CD4-positive, alpha-beta T cell treated with Interleukin-17A for 1 hour (primary cell): ENCODE data around the gene LYST.
A peak's percentile ranks its signal among the peaks of the same experiment; 100 is the strongest.
"Not testable (repeated sequence)": the region's sequence is repeated elsewhere in the genome, so short reads cannot be mapped to it uniquely, and the experiment has no call there.

Experiments
- DNase-seq: peaks from one replicate; pipeline ENCODE4 v3.0.0-alpha.2; 2020

LYST gene

DNA sequence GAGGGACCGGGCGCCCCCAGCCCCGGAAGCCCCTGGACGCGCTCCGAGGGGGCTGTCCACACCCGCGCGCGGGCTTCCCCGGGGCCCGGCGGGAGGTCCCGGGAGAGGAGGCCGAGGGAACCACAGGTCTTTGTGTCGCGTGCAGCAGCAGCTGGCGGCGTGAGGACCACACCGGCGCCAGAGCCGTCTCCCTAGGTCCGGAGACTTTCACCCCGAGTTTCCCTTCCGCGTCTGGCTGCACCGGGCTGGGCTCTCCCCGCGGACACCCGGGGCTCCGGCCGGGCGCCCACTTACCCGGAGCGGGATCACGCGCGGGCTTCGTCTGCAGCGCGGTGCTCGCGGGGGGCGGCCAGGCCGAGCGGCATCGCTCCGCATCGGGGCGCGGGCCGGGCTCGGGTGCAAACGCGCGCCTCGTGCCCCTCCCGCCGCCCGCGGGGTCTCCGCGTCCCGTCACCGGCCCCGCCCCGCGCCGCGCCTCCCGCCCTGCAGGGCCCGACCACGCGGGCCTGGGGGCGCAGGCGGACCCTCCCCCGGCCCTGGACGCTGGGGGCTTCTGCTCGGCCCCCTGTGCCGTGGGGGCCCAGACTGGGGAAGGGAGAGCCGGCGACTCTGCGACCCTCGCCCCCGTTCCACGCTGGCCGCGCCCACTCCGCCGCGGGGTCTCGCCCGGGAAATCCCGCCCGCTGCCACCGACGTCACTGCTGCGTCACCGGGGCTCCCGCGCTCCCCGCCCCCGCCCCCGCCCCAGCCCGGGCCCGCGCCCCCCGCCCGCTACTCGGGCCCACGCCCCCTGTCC is 217.1 kb downstream of the LYST start, which contains the start of gene GNG4:
Gene GNG4 (minus strand): TSS at position 417 of the 796 bp plus-strand sequence. CDS start 65,946 bp downstream, outside the sequence.
- peak; percentile 21 for DNase-seq

DNA sequence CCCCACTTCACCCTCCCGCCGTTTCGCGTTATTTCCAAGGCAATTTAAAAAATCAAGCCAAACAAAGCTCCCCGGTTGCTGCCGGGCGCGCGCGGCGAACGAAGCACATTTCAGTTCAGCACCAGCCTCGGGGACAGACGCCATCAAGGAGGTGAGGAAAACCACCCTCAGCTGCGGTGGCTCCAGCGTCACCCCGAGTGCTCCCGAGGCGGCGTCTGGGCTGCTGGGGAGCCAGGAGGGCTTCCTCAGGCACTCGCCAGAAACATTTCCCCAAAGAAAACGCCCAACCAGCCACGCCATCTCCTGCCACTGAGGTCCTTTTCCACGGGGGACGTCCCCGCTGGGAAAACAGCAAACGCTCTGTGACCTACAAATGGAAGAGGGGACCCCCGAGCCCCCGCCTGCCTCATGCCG is 217.7 kb downstream of the LYST start:
- peak; percentile 59 for DNase-seq

DNA sequence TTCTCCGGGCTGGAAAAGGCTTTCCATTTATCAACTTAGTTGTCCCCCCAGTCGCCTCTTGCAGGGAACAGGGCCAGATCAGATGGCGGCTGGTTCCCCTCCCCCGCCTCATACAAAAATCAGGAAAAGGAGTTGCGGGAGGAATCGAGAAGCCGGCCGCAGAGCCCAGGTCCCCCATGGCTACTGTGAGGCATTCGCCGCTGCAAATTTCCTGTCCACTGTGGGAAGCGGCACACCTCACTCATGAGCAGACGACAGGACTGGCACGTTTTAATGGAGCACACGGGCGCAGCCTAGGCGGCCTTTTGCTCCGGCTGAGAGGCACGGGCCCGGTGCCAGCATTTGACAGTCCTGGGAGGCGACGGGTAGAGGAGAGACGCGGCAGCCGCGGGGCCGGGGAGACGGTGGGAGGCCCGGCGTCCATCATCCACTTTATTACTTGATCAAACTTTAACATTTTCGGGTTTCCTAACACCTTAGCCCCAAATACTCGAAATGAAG is 218.2 kb downstream of the LYST start:
- no peak for DNase-seq

DNA sequence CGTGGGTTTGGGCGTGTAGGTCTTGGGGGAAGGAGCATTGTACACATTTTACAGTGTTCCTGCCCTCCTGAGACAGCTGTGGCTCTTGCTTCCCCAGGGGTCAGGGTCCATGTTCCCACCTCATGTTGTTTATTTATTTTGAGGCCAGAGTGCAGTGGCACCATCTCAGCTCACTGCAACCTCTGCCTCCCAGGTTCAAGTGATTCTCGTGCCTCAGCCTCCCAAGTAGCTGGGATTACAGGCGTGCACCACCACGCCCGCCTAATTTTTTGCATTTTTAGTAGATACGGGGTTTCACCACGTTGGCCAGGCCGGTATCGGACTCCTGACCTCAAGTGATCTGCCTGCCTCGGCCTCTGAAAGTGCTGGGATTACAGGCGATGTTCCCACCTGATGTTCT is 219.2 kb downstream of the LYST start:
- not testable (repeated sequence) for DNase-seq

DNA sequence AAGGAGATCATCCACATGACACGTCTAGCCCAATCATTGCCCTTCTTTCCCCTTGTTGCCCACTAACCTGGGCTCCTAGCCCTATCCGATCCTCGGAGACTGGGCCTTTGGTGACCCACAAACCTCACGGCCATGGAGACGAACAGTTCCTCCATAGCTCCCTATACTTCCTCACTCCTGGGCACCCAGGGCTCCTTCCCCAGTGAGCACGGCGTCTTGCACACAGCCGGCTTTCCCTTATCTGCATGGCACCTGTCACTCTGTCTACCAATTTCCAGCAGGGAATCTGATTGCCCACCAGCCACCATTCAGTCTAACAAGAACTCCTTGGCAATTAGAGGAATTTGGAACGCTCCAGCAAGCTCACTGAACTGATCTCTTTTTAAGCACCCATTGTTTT is 220.2 kb downstream of the LYST start:
- DNase-seq, result no peak

DNA sequence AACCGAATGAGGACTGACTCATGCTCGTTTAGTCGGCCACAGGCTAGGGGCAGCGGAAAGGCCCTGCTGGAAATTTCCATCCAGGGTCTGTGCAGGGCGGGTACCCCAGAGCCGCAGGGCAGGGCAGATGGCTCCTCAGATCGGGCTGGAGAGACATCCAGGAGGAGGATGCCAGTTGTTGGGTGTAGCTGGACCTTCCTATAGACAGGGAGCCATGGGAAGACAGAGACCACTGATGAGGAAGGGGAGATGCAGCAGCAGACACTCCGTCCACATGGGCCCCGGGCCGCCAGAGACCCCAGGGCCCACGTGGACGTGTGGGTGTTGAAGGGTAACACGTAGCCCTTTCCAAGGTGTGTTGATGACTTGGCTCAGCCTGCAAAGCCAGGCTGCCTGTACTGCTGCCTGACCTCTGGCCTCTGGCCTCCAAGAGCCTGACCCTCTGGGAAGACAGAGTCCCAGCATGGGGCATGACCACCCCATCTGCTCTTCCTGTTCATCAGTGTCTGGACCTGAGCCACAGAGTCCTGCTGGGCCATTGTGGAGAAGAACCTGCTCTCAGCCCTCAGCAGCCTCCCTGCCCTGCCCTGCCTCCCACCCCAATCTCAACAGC is 221.9 kb downstream of the LYST start:
- DNase-seq, result no peak

DNA sequence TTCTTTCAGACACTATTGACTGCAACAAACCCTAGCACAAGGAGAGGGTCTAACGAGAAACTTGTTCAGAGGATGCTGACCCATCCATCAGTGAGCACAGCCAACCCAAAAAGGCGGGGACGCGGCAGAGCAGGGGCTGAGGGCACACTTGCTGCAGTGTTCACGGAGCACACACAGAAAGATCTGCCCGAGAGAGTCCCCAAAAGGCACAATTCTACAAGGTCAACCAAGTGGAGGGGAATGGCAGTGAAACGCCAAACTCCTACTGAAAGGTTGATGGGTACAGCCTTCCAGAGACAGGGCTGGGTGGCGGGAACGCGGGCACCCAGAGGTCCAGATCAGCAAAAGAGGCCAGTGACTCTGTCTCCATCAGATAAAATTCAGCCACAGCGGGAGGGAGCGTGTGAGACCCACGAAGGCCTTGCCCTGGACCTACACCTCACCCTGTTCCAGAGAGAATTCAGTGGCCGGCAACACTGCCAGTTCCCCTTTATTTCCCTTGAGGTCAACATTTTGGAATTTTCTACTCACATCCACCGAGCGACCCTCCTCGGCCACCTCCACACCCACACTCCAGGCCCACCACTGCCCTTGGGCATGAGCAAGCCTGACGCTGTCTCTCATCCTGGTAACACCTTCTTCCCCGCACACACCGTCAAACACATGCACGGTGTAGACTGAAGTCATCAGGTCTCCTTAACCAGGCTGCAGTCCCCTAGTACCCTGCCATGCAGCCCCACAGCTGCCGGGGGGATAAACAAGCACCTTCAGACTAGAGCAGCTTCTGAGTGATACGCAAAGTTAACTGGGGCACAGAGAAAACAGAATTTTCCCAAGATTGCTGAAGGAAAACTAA is 222.6 kb downstream of the LYST start:
- DNase-seq, result no peak

DNA sequence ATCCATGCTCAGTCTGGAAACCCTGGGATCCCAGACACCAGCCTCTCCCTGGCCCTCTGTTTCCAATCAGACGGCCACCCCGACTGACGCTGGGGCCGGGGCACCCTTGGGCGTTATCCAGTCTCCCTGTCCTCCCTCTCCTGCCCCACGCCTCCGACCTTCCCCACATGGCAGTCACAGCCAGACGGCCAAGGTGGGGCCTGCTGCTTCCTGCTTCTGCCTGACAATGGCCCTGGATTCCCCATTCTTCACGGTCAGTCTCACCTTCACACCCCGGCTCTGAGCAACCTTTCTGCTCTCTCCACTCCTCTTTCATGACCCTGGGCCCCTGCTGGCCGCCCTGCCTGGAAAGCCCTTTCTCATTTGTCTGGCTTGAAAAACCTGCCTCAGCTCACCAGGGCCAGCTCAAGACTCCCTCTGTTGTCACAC is 223.7 kb downstream of the LYST start:
- no peak for DNase-seq

DNA sequence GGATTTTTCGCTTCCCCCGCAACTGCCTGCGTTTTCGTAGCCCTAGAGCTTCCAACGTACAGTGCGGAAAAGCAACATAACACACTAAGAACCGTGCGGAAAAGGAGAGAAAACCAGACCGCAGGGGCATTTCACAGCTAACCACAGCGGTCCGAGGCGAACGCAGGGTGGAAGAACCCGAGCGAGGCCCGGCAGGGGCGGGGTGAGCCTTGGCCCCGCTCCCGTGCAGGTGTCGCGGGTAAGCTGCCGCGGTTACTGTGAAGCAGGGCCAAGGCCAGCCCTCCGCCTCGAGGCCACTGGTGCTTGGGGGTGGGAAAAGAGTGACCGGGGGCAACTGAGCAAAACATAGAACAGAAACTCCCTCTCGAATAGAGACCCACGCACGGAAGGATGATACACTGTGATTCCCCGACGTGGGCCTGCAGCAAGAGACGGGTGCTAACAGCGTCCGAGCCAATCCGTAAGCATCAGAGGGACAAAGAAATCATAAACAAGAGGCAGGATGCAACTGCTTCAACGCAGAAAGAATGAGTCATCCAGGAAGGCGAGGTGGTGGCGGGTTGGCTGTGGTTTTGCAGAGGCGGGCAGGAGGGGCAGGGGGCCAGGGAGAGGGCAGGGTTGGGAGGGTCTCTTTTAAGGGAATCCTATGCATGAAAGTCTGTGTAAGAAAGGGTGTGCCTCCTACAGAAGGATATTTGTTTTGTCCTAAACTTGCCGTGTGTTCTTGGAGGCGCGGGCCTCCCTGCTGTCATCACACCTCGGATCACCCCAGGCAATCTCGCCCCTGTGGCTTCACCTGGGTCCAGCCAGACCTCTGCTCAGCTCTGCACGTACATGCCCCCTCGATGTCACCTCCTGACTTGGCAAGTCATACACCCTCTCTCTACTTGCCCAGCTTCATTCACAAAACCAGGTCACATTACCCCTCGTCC is 224.4 kb downstream of the LYST start:
- DNase-seq, result peak; percentile 75

DNA sequence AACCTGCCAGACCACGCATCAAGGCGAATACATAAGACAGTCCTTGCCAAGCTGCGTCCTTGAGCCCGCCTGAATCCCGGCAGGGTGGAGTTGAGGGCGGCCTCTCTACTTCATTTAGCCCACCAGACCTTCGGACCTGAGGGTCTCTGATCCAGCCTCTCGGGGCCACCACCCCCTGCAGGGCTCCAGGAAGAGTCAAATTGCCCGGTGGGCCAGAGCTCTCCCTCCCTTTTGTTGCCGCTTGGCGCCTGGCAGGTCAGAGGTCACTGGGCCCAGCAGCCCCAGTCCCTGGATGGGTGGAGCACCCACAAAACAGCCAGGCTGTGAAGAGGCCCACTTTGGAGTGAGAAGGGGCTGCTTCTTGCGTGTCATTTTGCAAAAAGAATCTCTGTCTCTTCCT is 226.1 kb downstream of the LYST start:
- DNase-seq, result no peak

DNA sequence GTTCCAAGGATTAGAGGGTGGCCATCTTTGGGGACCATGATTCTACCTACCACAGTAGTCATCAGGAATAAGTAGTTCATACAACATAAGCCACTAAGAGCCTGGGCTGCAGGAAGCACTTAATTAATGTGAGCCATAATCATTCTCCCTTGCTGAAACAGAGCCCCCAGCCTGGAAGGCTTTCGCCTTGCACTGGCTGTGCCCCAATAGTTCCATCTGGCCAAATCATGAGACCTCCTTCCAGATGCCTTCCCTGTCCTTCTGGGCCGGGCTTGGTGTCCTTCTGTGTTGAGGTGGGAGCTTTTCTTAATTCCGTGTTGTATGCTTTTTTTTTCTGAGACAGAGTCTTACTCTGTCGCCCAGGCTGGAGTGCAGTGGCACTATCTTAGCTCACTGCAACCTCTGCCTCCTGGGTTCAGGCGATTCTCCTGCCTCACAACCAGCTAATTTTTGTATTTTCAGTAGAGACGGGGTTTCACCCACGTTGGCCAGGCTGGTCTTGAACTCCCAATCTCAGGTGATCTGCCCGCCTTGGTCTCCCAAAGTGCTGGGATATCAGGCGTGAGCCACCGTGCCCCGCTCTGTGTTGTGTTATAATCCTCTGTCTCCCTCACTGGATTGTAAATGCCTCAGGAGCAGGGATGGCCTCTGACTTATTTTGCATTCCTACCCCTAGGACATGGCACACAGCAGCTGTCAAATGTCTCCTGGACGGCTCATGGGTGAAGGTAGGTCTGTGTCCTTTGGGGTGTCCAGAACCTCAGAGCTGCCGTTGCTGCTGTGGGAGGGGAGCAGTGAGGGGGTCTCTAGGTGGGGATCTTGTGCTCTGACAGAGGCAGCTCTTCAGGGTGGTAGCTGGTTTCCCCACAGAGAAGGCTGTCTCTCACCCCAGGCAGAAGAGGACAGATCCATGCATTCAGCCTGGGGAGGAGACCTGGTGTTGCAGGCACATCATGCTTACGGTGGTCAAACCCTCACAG is 227.2 kb downstream of the LYST start:
- no peak for DNase-seq

DNA sequence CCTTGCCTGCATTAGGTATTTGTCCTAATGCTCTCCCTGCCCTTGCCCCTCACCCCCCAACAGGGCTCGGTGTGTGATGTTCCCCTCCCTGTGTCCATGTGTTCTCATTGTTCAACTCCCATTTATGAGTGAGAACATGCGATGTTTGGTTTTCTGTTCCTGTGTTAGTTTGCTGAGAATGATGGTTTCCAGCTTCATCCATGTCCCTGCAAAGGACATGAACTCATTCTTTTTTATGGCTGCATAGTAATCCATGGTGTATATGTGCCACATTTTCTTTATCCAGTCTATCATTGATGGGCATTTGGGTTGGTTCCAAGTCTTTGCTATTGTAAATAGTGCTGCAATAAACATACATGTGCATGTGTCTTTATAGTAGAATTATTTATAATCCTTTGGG is 228.1 kb downstream of the LYST start:
- DNase-seq, result not testable (repeated sequence)

DNA sequence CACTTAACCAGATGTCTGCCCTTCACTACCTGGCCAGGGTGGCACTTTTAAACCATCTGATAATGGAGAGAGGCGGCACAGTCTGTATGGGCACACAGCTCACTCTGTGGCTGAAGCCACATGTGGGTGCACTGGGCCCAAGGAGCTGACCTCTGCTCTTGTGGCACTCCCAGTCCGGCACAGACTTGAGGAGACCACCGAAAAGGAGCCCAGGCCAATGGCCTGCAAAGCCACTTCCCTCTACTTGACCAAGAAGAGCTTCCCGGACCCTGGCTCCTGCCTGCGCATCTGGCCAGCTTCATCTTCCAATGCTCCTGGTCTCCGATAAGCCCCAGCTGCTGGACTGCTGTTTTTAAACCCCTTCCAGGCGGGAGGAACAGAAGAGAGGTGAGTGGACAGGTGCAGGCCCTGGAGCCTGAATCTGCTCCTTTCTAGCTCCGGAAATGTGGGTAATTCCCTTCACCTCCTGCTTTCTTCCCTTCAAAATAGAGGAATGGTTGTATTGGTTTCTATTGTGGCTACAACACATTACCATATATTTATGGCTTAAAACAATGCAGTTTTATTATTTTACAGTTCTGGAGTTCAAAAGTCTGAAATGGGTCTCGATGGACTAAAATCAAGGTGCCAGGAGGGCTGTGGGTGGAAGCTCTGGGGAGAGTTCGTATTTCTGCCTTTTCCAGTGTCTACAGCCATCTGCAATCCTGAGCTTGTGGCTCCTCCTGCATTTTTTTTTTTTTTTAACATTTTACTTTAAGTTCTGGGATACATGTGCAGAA is 228.8 kb downstream of the LYST start:
- DNase-seq, result no peak

DNA sequence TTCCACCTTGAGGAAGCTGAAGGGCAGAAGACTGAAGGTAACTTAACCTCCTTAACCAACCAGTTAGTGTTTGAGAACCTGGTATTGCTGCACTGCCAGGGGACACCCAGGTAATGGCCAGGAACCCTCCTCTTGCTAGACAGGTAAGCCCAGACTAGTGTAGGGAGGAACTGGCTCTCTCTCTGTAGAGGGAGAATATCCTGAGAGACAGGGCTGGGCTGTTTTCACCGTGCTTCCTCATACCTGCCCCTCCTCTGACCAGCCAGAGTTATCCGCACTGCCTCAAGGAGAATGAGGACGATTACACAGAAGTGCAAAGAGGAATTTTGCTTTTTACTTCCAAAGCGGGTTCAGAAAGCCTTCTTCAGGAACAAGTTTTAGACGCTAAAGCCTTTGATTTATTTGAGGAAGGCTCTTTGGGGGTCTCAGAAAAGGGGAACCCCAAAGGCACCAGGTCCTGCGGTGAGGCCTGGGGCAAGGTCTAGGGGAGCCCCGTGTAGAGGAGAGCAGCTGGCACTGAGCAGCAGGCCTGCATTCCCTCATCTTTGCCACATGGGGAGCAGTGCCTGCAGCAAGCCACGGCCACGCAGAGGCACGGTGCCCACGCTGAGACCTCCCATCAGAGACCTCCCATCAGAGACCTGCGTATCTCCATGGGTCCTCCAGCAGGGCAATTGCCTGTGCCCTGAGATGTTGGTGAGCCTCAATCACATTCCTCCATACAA is 230.6 kb downstream of the LYST start:
- DNase-seq, result no peak

DNA sequence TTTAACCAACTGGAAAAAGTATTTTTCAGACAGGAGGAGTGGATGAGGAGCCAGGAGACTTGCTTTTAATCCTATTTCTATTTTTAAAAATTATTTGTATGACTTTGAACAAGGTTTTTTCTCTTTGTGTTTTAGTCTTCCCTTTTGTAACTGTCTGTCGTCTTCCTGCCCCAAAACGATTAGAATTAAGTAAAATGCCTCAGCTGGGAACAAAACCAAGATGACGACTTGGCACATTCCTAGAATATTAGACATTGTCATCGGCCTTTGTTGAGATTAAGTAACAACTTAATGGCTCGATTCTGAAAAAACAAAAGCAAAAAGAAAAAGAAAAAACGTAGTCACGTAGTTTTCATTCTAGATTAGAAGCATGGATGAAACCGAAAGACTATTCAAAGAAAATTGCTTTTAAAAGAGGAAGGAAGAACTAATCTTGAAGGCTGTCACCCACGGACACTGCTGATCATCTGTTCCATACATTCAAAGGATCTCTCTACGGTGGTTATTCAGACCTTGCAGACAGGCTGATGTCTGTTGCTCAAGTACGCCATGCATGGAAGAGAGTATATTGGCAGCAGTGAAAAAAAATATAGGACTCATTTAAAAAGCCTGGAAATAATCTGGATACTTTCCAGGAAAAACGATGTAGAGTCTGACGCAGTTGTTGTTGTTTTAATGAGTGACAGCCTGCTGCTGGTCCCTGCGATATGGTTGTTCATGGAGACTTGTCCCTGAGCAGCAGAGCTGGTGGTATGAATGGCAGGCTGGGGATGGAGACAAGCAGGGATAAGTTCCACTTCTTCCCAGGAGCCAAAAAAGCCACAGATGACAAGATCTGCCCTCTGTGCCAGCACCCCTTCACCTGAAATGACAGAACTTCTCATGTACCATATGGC is 234.0 kb downstream of the LYST start:
- DNase-seq, result no peak

DNA sequence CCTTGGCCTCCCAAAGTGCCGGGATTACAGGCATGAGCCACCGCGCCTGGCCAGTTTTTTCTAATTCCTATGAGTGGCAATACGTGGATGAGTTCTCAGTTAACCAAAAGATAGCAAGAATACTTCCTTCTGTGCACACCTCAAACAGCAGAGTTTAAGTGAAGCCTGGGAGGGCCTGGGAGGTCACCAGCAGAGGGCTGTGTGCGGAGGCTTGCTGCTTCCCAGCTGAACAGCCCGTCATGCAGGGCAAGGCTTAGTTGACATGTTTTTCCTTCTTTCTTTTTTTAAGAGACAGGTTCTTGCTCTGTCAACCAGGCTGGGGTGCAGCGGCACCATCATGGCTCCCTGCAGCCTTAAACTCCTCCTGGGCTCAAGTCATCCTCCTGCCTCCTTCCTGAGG is 234.9 kb downstream of the LYST start:
- no peak for DNase-seq

DNA sequence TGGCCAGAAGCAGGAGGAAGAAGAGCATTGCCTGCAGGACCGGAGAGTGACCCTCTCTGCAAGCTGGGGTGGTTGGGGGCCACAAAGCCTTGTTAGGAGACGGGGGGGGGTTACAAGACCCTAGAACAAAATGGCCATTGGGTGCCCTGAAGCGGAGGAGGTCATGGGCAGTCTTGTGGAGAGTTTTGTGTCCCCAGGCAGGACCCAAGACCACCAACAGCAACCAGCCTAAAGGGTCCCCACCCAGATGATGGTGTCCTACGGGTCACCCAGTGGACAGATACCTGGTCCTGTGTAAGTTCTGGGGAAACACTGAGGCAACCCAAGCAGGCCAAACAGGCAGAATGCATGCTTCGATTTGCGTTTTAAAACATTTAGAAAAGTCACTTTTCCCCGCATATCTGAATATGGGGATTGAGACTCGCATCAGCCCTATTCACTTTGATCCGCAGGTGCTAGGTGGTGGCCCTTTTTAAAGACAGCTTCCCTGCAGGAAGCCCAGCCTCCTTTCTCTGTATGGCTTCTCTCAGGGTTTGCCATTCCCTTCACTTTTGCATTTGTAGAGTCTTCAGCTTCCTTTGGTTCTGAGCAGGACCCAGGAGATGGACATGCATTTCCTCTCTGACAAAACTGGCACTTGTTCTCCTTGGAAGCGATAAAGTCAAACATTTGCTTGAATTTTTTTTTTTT is 238.2 kb downstream of the LYST start:
- DNase-seq, result no peak

DNA sequence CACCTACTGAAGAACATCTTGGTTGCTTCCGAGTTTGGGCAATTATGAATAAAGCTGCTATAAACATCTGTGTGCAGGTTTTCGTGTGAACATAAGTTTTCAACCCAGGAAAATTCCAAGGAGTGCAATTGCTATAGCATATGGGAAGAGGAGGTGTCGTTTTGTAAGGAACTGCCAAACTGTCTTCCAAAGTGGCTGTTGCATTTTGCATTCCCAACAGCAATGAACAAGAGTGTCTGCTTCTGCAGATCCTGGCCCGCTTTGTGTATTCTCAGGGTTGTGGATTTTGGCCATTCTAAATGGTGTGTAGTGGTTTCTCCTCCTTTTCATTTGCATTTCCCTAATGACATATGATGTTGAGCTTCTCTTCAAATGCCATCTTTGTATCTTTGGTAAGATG is 240.9 kb downstream of the LYST start:
- DNase-seq, result no peak
